Measurements from ENCODE around the gene LGALS9. TPM values are rescaled to one million over a fixed set of nuclear protein-coding genes. Genes with fewer than 3 reads are reported as not detected.

The LGALS9 gene
- total and polyA plus RNA-seq, 2 donors (not counting 1 experiment from before 2014, with no cell fraction given), result 65.9 to 197 TPM

DNA sequence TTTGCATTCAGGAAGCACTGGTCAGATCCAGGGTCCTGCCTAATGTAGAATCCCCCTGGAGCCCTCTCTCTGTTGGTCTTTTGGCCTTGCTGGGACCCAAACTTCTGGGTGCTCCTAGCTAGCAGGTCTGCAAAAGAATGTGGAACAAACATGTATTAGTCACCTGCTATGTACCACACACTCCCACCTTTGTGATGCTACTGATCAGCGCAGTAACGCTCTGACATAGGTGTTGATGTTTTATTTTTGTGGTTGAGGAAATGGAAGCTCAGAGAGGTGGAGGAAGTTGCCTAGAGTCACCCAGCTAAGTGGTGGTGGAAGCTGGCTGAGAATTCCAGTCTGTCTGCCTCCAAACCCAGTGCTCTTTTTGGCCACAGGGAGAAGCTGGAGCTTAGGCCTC is 35.8 kb upstream of the LGALS9 start:
- no peak overlapping the region for H2AFZ ChIP-seq (ENCODE audit: insufficient read depth, low read depth, low read length, poor library complexity, severe bottlenecking)
- WGBS (ENCODE audit: insufficient coverage), result no CpG with 5 or more reads among the region's 2 CpGs

DNA sequence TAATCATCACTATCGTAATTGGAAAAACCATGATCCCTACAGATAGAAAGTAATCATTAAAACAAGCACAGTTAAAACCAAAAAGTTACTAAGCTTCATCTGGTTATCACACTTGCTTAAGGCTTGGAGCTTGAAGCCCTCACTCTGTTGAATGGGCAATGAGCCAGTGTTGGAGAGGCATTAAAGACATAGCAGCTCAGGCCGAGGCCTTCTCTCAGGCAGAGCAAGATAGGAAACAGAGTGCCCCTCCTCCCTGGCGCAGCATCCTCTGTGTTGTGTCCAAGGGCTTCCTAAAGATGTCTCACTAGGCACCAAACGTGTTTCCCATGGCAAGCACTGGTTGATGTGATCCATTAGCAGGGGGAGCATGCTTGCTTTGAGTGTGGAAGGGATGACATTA is 34.9 kb upstream of the LGALS9 start:
- no peaks in the 10 kb centered on the region for H3K9me3 Mint-ChIP-seq (ENCODE audit: insufficient read depth)
- no peak overlapping the region for H3K27ac Mint-ChIP-seq
- peaks cover 0 to 6% of the 10 kb centered on the region in 2 experiments for H3K36me3 ChIP-seq (replicated peaks in 1 of 2; ENCODE audit: control extremely low read depth in 1 of 2, control insufficient read depth in 1 of 2, extremely low read depth in 1 of 2, insufficient read depth in 2 of 2, low read length in 1 of 2)
- no peak for ATAC-seq (ENCODE audit: low read depth)
- no peak overlapping the region for H3K4me3 Mint-ChIP-seq
- H4K20me1 ChIP-seq (ENCODE audit: control insufficient read depth, insufficient read depth, low read length, poor library complexity, severe bottlenecking), result no peaks in the 10 kb centered on the region
- H2AFZ ChIP-seq (ENCODE audit: insufficient read depth, low read depth, low read length, poor library complexity, severe bottlenecking), result no peak overlapping the region
- 88% methylated on average over 3 of the region's 4 CpGs for WGBS (ENCODE audit: insufficient coverage)
- H3K4me3 ChIP-seq (ENCODE audit: control extremely low read depth in 1 of 5, extremely low read depth in 1 of 5, insufficient read depth in 1 of 5, low read depth in 2 of 5, low read length in 4 of 5), result no peak overlapping the region
- no peak for DNase-seq
- TF ChIP-seq, protein P1, sequence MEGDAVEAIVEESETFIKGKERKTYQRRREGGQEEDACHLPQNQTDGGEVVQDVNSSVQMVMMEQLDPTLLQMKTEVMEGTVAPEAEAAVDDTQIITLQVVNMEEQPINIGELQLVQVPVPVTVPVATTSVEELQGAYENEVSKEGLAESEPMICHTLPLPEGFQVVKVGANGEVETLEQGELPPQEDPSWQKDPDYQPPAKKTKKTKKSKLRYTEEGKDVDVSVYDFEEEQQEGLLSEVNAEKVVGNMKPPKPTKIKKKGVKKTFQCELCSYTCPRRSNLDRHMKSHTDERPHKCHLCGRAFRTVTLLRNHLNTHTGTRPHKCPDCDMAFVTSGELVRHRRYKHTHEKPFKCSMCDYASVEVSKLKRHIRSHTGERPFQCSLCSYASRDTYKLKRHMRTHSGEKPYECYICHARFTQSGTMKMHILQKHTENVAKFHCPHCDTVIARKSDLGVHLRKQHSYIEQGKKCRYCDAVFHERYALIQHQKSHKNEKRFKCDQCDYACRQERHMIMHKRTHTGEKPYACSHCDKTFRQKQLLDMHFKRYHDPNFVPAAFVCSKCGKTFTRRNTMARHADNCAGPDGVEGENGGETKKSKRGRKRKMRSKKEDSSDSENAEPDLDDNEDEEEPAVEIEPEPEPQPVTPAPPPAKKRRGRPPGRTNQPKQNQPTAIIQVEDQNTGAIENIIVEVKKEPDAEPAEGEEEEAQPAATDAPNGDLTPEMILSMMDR (IDR thresholded peaks at IDR 0.05), result no peak
- TF ChIP-seq EZH2 (IDR thresholded peaks at IDR 0.05; ENCODE audit: borderline replicate concordance, insufficient read depth, low read depth, low read length, poor library complexity, severe bottlenecking), result no peak
- H3K9ac ChIP-seq (ENCODE audit: low read length), result no peak overlapping the region
- no peaks in the 10 kb centered on the region for H3K4me1 Mint-ChIP-seq
- no peaks in the 10 kb centered on the region for H3K27me3 ChIP-seq (replicated peaks in 1 of 4; ENCODE audit: control extremely low read depth in 1 of 4, control insufficient read depth in 3 of 4, insufficient read depth in 4 of 4, low read length in 3 of 4)
- CTCF ChIA-PET, result interaction anchor here (0.8 to 13.3 kb wide), 9 partner anchors 8 to 359 kb away, joined by 3 to 322 read pairs (median 4); partner anchors contain the start of gene KSR1
- H3K27me3 Mint-ChIP-seq, result no peaks in the 10 kb centered on the region
- H3K27ac ChIP-seq (ENCODE audit: low read length in 2 of 2), result no peak overlapping the region
- H3K9me3 ChIP-seq (ENCODE audit: control extremely low read depth in 1 of 3, control insufficient read depth in 2 of 3, insufficient read depth in 1 of 3, low read length in 2 of 3), result no peaks in the 10 kb centered on the region
- intact Hi-C loops (cut with micrococcal nuclease), result no loop called here
- POLR2A ChIA-PET, result no interaction called here
- H3K4me1 ChIP-seq (ENCODE audit: control insufficient read depth in 2 of 2, insufficient read depth in 2 of 2, low read length in 2 of 2), result no peaks in the 10 kb centered on the region
- no peak overlapping the region for H3K4me2 ChIP-seq (replicated peaks; ENCODE audit: low read depth, low read length, poor library complexity, severe bottlenecking)
- no peaks in the 10 kb centered on the region for H3K79me2 ChIP-seq (ENCODE audit: control insufficient read depth, insufficient read depth, low read length)

More for the DNA sequence above, 35.8 kb upstream of the LGALS9 start:
- ChIA-PET CTCF (interaction anchor here (0.8 to 13.3 kb wide), 8 partner anchors 9 to 358 kb away, joined by 3 to 322 read pairs (median 6); partner anchors contain the start of gene KSR1), POLR2A (no interaction called here)
- H3K27me3 Mint-ChIP-seq, result no peaks in the 10 kb centered on the region
- H3K4me1 Mint-ChIP-seq, result no peaks in the 10 kb centered on the region
- Histone ChIP-seq H3K9me3 (ENCODE audit: control extremely low read depth in 1 of 3, control insufficient read depth in 2 of 3, insufficient read depth in 1 of 3, low read length in 2 of 3) (no peaks in the 10 kb centered on the region), H3K27me3 (replicated peaks in 1 of 4; ENCODE audit: control extremely low read depth in 1 of 4, control insufficient read depth in 3 of 4, insufficient read depth in 4 of 4, low read length in 3 of 4) (no peaks in the 10 kb centered on the region), H3K4me2 (replicated peaks; ENCODE audit: low read depth, low read length, poor library complexity, severe bottlenecking) (no peak overlapping the region), H3K4me1 (ENCODE audit: control insufficient read depth in 2 of 2, insufficient read depth in 2 of 2, low read length in 2 of 2) (no peaks in the 10 kb centered on the region), H3K79me2 (ENCODE audit: control insufficient read depth, insufficient read depth, low read length) (no peaks in the 10 kb centered on the region), H3K36me3 (replicated peaks in 1 of 2; ENCODE audit: control extremely low read depth in 1 of 2, control insufficient read depth in 1 of 2, extremely low read depth in 1 of 2, insufficient read depth in 2 of 2, low read length in 1 of 2) (peaks cover 0 to 6% of the 10 kb centered on the region in 2 experiments), H4K20me1 (ENCODE audit: control insufficient read depth, insufficient read depth, low read length, poor library complexity, severe bottlenecking) (no peaks in the 10 kb centered on the region), H3K4me3 (ENCODE audit: control extremely low read depth in 1 of 5, extremely low read depth in 1 of 5, insufficient read depth in 1 of 5, low read depth in 2 of 5, low read length in 4 of 5) (no peak overlapping the region), H3K27ac (ENCODE audit: low read length in 2 of 2) (no peak overlapping the region), H3K9ac (ENCODE audit: low read length) (no peak overlapping the region)
- DNase-seq (no peak), ATAC-seq (ENCODE audit: low read depth) (no peak)
- no peak for TF ChIP-seq EZH2 (IDR thresholded peaks at IDR 0.05; ENCODE audit: borderline replicate concordance, insufficient read depth, low read depth, low read length, poor library complexity, severe bottlenecking)
- TF ChIP-seq, protein P1 (IDR thresholded peaks at IDR 0.05), result no peak
- no peaks in the 10 kb centered on the region for H3K9me3 Mint-ChIP-seq (ENCODE audit: insufficient read depth)
- H3K4me3 Mint-ChIP-seq, result no peak overlapping the region
- intact Hi-C loops (cut with micrococcal nuclease), result no loop called here
- H3K27ac Mint-ChIP-seq, result no peak overlapping the region
